GM20000 (cell line): ENCODE results near the gene FRMD4B.

ENCODE experiments used
- DNase-seq: peaks from one replicate; pipeline ENCODE4 v3.0.0; 2012; ENCODE audit warnings: low spot score
- CTCF ChIP-seq: IDR thresholded peaks from 2 replicates; pipeline ENCODE4 v1.5.1; 2012; ENCODE audit warnings: mild to moderate bottlenecking, control low read depth; ENCODE audit errors: extremely low read depth, missing control alignments

Gene FRMD4B

DNA sequence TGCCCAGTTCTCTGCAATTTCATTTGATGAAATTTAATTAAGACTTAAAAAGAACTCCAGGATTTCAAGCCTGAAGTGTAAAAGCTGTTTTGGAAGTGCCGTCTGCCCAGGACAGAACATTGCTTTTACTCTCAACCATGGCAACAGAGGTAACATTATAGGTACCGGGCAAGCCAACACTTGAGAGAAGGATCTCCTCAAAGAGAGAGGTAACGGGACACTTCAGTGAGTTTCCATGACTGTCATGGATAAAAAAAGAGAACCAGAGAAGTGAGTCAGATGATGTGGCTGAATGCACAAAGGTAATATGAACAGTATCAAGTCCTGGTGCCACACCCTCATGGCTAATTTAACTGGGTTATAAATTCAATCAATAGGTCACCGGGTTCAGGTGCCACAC, 133.3 kb downstream of the FRMD4B start:
- no peak for TF ChIP-seq CTCF
- DNase-seq: no peak

- TF ChIP-seq CTCF: no peak
- no peak for DNase-seq
Measured at GRCh38 chr3:69252141-69252540, 133.7 kb downstream of the FRMD4B start.

DNA sequence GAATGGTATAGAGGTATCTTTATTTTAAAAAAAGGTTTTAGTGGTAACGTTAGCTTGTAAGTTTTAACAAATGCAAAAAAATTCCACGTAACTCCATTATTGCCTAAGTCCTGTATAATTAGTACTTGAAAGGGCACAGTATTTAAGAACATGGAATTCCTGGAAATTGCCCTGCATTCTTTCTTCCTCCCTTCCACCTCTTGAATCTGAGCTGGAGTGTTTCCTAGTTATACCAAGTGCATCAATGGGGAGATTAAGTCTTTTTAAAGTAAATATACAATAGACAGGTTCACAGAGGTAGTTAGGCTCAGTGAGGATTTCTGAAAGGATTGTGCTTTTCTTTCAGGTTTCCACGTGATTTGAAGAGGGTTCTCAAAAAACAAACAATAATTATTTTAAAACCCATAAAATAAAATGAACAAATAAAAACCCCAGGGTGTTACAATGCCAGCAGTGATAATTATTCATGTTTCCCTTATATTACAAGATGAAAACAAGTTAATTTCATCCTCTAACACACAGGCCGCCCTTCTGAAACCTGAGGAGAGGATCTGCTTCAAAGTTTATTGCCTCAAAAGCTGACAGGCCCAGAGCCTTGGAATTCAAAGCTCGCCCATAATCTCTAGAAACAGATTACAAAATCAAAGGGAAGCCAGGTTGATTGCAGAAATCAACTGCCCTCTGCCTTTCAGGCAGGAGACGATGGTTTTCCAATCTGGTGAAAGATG, 134.6 kb downstream of the FRMD4B start:
- no peak for DNase-seq
- TF ChIP-seq CTCF: no peak

DNA sequence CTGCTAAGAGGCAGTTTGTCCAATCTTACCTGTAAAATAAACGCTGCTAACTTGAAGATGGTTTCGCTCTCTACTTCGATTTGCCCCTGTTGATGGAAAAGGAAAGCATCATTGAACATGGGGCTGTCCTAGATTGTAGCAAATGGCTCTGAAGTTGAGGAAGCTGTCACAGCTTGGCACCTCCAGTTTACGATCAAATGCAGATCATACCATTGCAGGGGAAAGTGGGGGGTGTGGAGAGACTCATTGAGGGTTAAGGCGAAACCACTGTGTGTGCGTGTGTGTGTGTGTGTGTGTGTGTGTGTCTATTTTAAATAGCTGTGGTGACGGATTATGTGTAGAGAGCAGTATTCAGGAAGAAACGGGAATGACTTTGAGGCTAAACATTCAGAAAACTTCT, 135.9 kb downstream of the FRMD4B start:
- DNase-seq: no peak

GRCh38 chr3:69249001-69249400, 136.9 kb downstream of the FRMD4B start:
- DNase-seq: no peak
- no peak for TF ChIP-seq CTCF

More for the DNA sequence above, 135.9 kb downstream of the FRMD4B start:
- TF ChIP-seq CTCF: no peak

DNA sequence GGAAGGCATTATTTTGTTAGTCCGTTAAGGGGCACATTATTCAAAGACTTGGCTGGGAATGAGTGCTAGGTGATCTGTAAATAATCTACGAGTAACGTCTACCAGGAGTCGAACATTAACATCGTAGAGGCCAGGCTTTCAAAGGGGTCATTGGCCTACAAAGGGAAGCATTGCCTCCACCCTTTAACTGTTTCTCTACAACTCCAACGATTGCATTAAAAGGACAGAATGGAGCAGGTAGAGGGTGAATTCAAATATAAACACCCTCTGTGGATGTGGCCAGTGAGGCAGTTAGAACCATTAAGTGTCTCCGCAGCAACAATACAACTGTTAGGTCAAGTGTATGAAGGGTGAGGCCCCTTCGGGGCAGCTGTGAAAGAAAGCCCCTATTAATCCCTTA, 137.5 kb downstream of the FRMD4B start:
- TF ChIP-seq CTCF: no peak
- no peak for DNase-seq

DNA sequence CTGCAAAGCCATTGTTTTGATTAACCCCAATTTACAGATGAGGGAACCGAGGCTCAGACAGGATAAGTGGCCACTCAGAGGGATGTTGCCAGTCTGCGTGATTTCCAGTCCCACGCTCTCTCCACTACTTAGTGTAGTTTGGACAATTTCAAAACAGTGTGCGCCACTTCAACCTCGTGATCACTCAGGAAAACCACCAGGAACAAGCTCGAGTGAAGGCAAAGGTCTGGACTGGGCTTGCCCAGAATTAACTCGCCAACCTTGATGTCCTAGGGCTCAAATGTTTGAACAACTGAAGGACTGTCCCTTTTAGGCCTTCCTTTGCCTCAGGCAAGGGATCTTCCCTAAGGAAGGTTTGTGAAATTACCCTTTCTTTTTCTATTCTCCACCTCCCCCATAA, 139.3 kb downstream of the FRMD4B start:
- TF ChIP-seq CTCF: no peak
- DNase-seq: no peak
